Keratinocyte (primary cell): ENCODE results near the gene QRSL1.

Experiments used
- EZH2 ChIP-seq: IDR thresholded peaks from one replicate; pipeline ENCODE4 v1.6.1; 2012; ENCODE audit warnings: inconsistent platforms, mild to moderate bottlenecking, low read length, moderate library complexity
- TF ChIP-seq, protein P1 (sequence below), 3 experiments: IDR thresholded peaks in 1 of 3; conservative IDR thresholded peaks in 1 of 3; optimal IDR thresholded peaks in 1 of 3; 2 replicates in 2 of 3; 3 replicates in 1 of 3; pipeline versions ENCODE3 to v1.5.1; 2011; ENCODE audit warnings: low read length in 3 of 3, mild to moderate bottlenecking in 3 of 3, moderate library complexity in 2 of 3, control low read depth in 1 of 3, inconsistent platforms in 1 of 3; ENCODE audit not compliant: insufficient read depth in 2 of 3; ENCODE audit errors: extremely low read depth in 1 of 3

DNA sequence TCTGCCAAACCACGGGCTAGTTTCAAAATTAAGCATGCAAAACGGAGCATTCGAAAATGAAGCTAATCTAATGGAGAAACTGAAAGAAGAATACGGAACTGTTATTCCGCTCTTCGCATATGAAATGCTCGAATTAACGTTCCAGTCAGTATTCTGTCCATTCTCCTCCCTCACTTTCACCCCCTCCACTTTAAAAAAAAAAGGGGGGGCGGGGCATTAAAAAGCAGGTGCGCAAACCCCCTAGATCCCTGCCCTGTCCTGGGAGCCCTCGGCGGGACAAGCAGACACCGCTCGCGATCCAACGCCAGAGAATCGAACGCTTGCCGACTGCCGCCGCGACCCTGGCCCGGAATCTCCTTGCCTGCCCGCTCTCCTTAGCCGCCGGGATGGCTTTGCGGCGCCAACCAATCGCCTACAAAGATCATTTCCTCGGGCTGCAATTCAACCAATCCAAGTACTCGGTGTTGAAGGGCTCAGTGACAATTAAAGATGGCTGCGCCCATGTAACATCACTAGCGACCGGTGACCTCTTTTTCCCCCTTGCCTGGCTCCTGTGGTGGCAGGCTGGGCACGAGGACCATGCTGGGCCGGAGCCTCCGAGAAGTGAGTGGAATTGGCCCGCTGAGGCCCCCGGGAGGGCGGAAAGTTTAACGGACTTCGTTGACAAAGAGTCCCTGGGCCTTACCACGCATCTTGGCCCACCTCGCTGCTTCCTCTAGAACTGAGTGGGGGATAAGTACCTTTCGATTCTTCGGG, at the start of gene QRSL1, which contains the start of gene RTN4IP1:
- TF ChIP-seq, protein P1, sequence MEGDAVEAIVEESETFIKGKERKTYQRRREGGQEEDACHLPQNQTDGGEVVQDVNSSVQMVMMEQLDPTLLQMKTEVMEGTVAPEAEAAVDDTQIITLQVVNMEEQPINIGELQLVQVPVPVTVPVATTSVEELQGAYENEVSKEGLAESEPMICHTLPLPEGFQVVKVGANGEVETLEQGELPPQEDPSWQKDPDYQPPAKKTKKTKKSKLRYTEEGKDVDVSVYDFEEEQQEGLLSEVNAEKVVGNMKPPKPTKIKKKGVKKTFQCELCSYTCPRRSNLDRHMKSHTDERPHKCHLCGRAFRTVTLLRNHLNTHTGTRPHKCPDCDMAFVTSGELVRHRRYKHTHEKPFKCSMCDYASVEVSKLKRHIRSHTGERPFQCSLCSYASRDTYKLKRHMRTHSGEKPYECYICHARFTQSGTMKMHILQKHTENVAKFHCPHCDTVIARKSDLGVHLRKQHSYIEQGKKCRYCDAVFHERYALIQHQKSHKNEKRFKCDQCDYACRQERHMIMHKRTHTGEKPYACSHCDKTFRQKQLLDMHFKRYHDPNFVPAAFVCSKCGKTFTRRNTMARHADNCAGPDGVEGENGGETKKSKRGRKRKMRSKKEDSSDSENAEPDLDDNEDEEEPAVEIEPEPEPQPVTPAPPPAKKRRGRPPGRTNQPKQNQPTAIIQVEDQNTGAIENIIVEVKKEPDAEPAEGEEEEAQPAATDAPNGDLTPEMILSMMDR (optimal IDR thresholded peaks at IDR 0.05 in 1 of 3, IDR thresholded peaks at IDR 0.05 in 1 of 3, conservative IDR thresholded peaks at IDR 0.05 in 1 of 3; ENCODE audit: extremely low read depth in 1 of 3, insufficient read depth in 2 of 3, low read length in 3 of 3): no peak
- TF ChIP-seq EZH2: no peak
